ENCODE measurements around the gene ALKBH6. TPM values are rescaled to one million over a fixed set of nuclear protein-coding genes. Genes with fewer than 3 reads are reported as not detected.

The ALKBH6 gene
- total and polyA plus RNA-seq, 2 of the 13 experiments (the other 11 are each of a cell fraction or from before 2014, with no cell fraction given): 13.7 to 18.1 TPM

DNA sequence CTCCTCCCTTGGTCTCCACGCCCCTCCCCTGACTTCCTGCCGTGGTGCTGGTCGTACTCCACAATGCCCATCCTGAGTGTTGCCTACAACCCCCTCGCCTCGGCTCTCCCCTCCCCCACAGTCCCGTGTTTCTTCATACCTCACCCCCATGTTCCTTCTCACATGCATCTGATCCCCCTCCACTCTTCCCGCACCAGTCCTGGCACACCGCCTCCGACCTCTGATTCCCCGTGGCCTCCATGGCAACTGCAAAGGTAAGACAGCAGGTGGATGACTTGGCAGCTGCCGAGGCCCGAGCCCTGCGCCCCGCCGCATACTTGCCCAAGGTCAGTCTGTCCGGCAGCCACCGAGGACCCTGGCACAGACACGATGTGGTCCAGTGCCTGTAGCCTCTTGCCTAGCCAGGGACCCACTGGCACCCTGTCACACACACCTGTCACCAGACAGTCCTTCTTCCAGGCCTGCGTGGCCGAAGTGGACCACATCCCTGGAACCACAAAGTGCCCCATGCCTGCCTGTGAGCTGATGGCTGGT lies 35.1 kb downstream of the ALKBH6 start (continued):
- TF ChIP-seq SP4 (CRISPR knock-in tag; IDR thresholded peaks at IDR 0.05) (no peak), RFX3 (CRISPR knock-in tag; IDR thresholded peaks at IDR 0.05) (no peak), FOXK1 (CRISPR knock-in tag; IDR thresholded peaks at IDR 0.05; ENCODE audit: borderline replicate concordance, low read depth) (no peak), HDAC6 (IDR thresholded peaks at IDR 0.05; ENCODE audit: low read depth, low read length) (no peak), FOXC1 (CRISPR knock-in tag; IDR thresholded peaks at IDR 0.05; ENCODE audit: borderline replicate concordance) (no peak), CHD2 (IDR thresholded peaks at IDR 0.05; ENCODE audit: low read depth, low read length) (no peak)
- TF ChIP-seq, protein P1, sequence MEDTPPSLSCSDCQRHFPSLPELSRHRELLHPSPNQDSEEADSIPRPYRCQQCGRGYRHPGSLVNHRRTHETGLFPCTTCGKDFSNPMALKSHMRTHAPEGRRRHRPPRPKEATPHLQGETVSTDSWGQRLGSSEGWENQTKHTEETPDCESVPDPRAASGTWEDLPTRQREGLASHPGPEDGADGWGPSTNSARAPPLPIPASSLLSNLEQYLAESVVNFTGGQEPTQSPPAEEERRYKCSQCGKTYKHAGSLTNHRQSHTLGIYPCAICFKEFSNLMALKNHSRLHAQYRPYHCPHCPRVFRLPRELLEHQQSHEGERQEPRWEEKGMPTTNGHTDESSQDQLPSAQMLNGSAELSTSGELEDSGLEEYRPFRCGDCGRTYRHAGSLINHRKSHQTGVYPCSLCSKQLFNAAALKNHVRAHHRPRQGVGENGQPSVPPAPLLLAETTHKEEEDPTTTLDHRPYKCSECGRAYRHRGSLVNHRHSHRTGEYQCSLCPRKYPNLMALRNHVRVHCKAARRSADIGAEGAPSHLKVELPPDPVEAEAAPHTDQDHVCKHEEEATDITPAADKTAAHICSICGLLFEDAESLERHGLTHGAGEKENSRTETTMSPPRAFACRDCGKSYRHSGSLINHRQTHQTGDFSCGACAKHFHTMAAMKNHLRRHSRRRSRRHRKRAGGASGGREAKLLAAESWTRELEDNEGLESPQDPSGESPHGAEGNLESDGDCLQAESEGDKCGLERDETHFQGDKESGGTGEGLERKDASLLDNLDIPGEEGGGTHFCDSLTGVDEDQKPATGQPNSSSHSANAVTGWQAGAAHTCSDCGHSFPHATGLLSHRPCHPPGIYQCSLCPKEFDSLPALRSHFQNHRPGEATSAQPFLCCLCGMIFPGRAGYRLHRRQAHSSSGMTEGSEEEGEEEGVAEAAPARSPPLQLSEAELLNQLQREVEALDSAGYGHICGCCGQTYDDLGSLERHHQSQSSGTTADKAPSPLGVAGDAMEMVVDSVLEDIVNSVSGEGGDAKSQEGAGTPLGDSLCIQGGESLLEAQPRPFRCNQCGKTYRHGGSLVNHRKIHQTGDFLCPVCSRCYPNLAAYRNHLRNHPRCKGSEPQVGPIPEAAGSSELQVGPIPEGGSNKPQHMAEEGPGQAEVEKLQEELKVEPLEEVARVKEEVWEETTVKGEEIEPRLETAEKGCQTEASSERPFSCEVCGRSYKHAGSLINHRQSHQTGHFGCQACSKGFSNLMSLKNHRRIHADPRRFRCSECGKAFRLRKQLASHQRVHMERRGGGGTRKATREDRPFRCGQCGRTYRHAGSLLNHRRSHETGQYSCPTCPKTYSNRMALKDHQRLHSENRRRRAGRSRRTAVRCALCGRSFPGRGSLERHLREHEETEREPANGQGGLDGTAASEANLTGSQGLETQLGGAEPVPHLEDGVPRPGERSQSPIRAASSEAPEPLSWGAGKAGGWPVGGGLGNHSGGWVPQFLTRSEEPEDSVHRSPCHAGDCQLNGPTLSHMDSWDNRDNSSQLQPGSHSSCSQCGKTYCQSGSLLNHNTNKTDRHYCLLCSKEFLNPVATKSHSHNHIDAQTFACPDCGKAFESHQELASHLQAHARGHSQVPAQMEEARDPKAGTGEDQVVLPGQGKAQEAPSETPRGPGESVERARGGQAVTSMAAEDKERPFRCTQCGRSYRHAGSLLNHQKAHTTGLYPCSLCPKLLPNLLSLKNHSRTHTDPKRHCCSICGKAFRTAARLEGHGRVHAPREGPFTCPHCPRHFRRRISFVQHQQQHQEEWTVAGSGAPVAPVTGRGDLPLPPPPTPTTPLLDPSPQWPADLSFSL (CRISPR knock-in tag; IDR thresholded peaks at IDR 0.05): no peak

DNA sequence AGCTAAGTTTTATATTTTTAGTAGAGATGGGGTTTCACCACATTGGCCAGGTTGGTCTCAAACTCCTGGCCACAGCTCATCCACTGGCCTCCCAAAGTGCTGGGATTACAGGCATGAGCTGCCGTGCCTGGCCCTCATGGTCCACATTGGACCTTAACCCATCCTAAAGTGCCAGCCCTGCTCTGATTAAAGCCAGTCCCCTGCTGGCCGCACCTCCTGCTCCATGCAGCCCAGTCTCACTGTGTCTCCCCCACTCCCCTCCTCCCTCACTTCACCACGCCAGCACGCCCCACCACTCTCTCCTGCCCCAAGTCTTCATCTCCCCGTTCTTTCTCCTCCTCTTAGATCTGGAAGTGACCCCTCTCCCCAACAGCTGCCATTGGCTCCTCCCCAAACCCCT lies 35.7 kb downstream of the ALKBH6 start:
- no TSS peak for BruUV-seq (replicated peaks)
- H3K9me3 ChIP-seq (ENCODE audit: low read length): no peaks in the 10 kb centered on the region
- in situ Hi-C loops (cut with HindIII; ENCODE audit: extremely low pct_ligation_motif_present, low pct_unique_long_range_greater_than_20kb): no loop called here
- no peak for DNase-seq (ENCODE audit: low spot score)
- intact Hi-C loops (cut with micrococcal nuclease; ENCODE audit: unreplicated experiment): no loop called here
- H4K20me1 ChIP-seq (ENCODE audit: insufficient read depth, low read length): no peaks in the 10 kb centered on the region
- H2AFZ ChIP-seq (ENCODE audit: low read length): no peak overlapping the region
- no peak for FAIRE-seq
- H3K79me2 ChIP-seq (ENCODE audit: insufficient read depth, low read length): no peaks in the 10 kb centered on the region
- no peaks in the 10 kb centered on the region for H3K36me3 ChIP-seq (replicated peaks in 1 of 2; ENCODE audit: control insufficient read depth in 1 of 2, insufficient read depth in 2 of 2, low read length in 2 of 2)
- peak; percentile 35 for ATAC-seq
- H3K27me3 ChIP-seq (ENCODE audit: control insufficient read depth in 1 of 2, insufficient read depth in 2 of 2, low read length in 2 of 2): peaks cover 1 to 13% of the 10 kb centered on the region in 2 experiments; a peak in 2 of 5 replicates
- no peak overlapping the region for H3K9ac ChIP-seq (ENCODE audit: insufficient read depth, low read depth, low read length)
- no peaks in the 10 kb centered on the region for H3K4me1 ChIP-seq (ENCODE audit: insufficient read depth, low read length)
- no peak overlapping the region for H3K4me2 ChIP-seq (ENCODE audit: low read depth, low read length)
- no peak overlapping the region for H3K27ac ChIP-seq (ENCODE audit: extremely low read length, insufficient read depth, low read length)
- WGBS (ENCODE audit: low lambda C conversion rate): 14% methylated on average over 5 of the region's 5 CpGs
- CTCF ChIA-PET (ENCODE audit: low intra/inter-chr PET ratio, low total read pairs): no interaction called here
- no peak overlapping the region for H3K4me3 ChIP-seq (replicated peaks in 1 of 3; ENCODE audit: insufficient read depth in 1 of 3, low read depth in 2 of 3, low read length in 3 of 3)
- POLR2A ChIA-PET: no interaction called here
- TF ChIP-seq, protein P2, sequence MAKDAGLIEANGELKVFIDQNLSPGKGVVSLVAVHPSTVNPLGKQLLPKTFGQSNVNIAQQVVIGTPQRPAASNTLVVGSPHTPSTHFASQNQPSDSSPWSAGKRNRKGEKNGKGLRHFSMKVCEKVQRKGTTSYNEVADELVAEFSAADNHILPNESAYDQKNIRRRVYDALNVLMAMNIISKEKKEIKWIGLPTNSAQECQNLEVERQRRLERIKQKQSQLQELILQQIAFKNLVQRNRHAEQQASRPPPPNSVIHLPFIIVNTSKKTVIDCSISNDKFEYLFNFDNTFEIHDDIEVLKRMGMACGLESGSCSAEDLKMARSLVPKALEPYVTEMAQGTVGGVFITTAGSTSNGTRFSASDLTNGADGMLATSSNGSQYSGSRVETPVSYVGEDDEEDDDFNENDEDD (CRISPR knock-in tag; IDR thresholded peaks at IDR 0.05; ENCODE audit: borderline replicate concordance): no peak
- TF ChIP-seq, protein P3, sequence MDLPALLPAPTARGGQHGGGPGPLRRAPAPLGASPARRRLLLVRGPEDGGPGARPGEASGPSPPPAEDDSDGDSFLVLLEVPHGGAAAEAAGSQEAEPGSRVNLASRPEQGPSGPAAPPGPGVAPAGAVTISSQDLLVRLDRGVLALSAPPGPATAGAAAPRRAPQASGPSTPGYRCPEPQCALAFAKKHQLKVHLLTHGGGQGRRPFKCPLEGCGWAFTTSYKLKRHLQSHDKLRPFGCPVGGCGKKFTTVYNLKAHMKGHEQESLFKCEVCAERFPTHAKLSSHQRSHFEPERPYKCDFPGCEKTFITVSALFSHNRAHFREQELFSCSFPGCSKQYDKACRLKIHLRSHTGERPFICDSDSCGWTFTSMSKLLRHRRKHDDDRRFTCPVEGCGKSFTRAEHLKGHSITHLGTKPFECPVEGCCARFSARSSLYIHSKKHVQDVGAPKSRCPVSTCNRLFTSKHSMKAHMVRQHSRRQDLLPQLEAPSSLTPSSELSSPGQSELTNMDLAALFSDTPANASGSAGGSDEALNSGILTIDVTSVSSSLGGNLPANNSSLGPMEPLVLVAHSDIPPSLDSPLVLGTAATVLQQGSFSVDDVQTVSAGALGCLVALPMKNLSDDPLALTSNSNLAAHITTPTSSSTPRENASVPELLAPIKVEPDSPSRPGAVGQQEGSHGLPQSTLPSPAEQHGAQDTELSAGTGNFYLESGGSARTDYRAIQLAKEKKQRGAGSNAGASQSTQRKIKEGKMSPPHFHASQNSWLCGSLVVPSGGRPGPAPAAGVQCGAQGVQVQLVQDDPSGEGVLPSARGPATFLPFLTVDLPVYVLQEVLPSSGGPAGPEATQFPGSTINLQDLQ (CRISPR knock-in tag; IDR thresholded peaks at IDR 0.05): no peak
- TF ChIP-seq ZNF891 (CRISPR knock-in tag; IDR thresholded peaks at IDR 0.05) (no peak), NR2C2 (CRISPR knock-in tag; IDR thresholded peaks at IDR 0.05; ENCODE audit: borderline replicate concordance) (no peak), ZNF780A (CRISPR knock-in tag; IDR thresholded peaks at IDR 0.05) (no peak), SP1 (IDR thresholded peaks at IDR 0.05) (no peak), SP1 (CRISPR knock-in tag; IDR thresholded peaks at IDR 0.05) (no peak), ZMAT3 (CRISPR knock-in tag; conservative IDR thresholded peaks at IDR 0.05) (no peak)

All from HepG2 (cell line).